ENCODE measurements around the gene RINL.

The RINL gene

GRCh38 chr19:38848299-38849146, 29.6 kb downstream of the RINL start:
- no peak for DNase-seq

- DNase-seq, result no peak
Observed at GRCh38 chr19:38846097-38846496, 32.0 kb downstream of the RINL start.

GRCh38 chr19:38845374-38846024, 32.6 kb downstream of the RINL start:
- no peak for DNase-seq

- no peak for DNase-seq
Observed at GRCh38 chr19:38844093-38844686, 33.9 kb downstream of the RINL start.

GRCh38 chr19:38843175-38843758, 34.8 kb downstream of the RINL start:
- DNase-seq, result no peak

- DNase-seq, result peak; percentile 56
Observed at GRCh38 chr19:38842439-38843174, 35.5 kb downstream of the RINL start.

GRCh38 chr19:38841787-38842438, 36.2 kb downstream of the RINL start:
- no peak for DNase-seq

GRCh38 chr19:38841180-38841766, 36.8 kb downstream of the RINL start:
- no peak for DNase-seq

GRCh38 chr19:38840583-38840968, 37.5 kb downstream of the RINL start:
- no peak for DNase-seq

GRCh38 chr19:38839816-38840582, 38.1 kb downstream of the RINL start:
- DNase-seq, result no peak

GRCh38 chr19:38838986-38839761, 38.9 kb downstream of the RINL start:
- no peak for DNase-seq

- DNase-seq, result peak; percentile 68
Observed at GRCh38 chr19:38838208-38838985, 39.7 kb downstream of the RINL start.

- no peak for DNase-seq
Observed at GRCh38 chr19:38837656-38838121, 40.4 kb downstream of the RINL start.

GRCh38 chr19:38836983-38837626, 41.0 kb downstream of the RINL start:
- no peak for DNase-seq

- no peak for DNase-seq
Observed at GRCh38 chr19:38836159-38836982, 41.7 kb downstream of the RINL start.

GRCh38 chr19:38834590-38834989, 43.5 kb downstream of the RINL start:
- no peak for DNase-seq

- DNase-seq, result no peak
Observed at GRCh38 chr19:38834104-38834490, 44.0 kb downstream of the RINL start.

- DNase-seq, result no peak
Observed at GRCh38 chr19:38833092-38833425, 45.0 kb downstream of the RINL start.

All from stimulated activated CD4-positive, alpha-beta T cell treated with anti-CD3 and anti-CD28 coated beads, Interleukin-4, amount 100 ng/mL, for 24 hours (primary cell).